Endothelial cell of umbilical vein (primary cell): Measurements from ENCODE around the gene ATAD2B.

Source experiments
- CTCF ChIP-seq, 2 donors: IDR thresholded peaks; 1 replicate in 1 of 2; 2 replicates in 1 of 2; pipeline ENCODE4 v1.5.1; 2011; ENCODE audit warnings: low read length in 2 of 2, mild to moderate bottlenecking in 2 of 2, moderate library complexity in 2 of 2, control low read depth in 1 of 2, inconsistent platforms in 1 of 2, low read depth in 1 of 2; ENCODE audit not compliant: insufficient read depth in 1 of 2; ENCODE audit errors: extremely low read depth in 1 of 2
- FOS ChIP-seq: IDR thresholded peaks from 2 replicates; pipeline ENCODE4 v1.6.1; 2011; ENCODE audit warnings: mild to moderate bottlenecking, low read length, moderate library complexity, borderline replicate concordance; ENCODE audit not compliant: insufficient read depth
- POLR2A ChIP-seq: IDR thresholded peaks from 2 replicates; pipeline ENCODE4 v1.6.1; 2012; ENCODE audit warnings: low read depth, mild to moderate bottlenecking, control low read depth, low read length

DNA sequence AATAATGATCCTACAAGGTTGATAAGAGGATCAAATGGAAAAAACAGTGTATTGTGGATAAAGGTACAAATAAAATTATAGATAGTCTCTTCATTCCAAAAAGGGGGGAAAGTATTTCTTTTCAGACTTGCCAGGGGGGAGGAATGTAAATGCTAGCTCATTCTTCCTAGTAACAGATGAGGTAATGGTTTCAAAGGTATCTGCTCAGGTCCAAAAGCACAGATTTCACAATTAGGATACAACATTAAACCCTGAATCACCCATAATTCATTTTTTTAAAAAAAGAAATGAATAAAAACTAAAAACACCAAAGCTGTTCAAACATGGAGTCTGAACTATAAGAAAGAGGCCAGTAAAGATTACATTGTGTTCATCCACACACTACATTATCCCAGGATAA, 142.0 kb downstream of the ATAD2B start:
- no peak for TF ChIP-seq FOS
- TF ChIP-seq CTCF (IDR thresholded peaks at IDR 0.05; ENCODE audit: extremely low read depth in 1 of 2, insufficient read depth in 1 of 2, low read depth in 1 of 2, low read length in 2 of 2), result no peak
- no peak for TF ChIP-seq POLR2A
